ENCODE data around the gene C1QTNF8.

Gene C1QTNF8

GRCh38 chr16:1117176-1117900 lies 21.3 kb upstream of the C1QTNF8 start:
- Histone ChIP-seq H3K79me2 (ENCODE audit: insufficient read depth, low read depth) (no peaks in the 10 kb centered on the region), H3K36me3 (ENCODE audit: insufficient read depth) (no peaks in the 10 kb centered on the region), H3K9ac (no peak overlapping the region), H3K4me3 (IDR thresholded peaks at IDR 0.05; ENCODE audit: insufficient read depth, low read depth, low read length) (no peak overlapping the region), H3K27ac (no peak overlapping the region), H3K27me3 (ENCODE audit: insufficient read depth, low read depth) (peaks cover 92% of the 10 kb centered on the region), H3K4me1 (ENCODE audit: low read depth, poor library complexity, severe bottlenecking) (peaks cover 10% of the 10 kb centered on the region), H2AFZ (ENCODE audit: low read depth) (no peak overlapping the region), H4K20me1 (ENCODE audit: insufficient read depth) (no peaks in the 10 kb centered on the region), H3K4me2 (no peak overlapping the region)
- TF ChIP-seq CTCF (conservative IDR thresholded peaks at IDR 0.05; ENCODE audit: low read depth, low read length) = no peak

GRCh38 chr16:1116693-1117077 lies 20.6 kb upstream of the C1QTNF8 start:
- Histone ChIP-seq H3K4me2 (no peak overlapping the region), H3K4me1 (ENCODE audit: low read depth, poor library complexity, severe bottlenecking) (peaks cover 10% of the 10 kb centered on the region), H2AFZ (ENCODE audit: low read depth) (no peak overlapping the region), H3K79me2 (ENCODE audit: insufficient read depth, low read depth) (no peaks in the 10 kb centered on the region), H3K36me3 (ENCODE audit: insufficient read depth) (no peaks in the 10 kb centered on the region), H3K27me3 (ENCODE audit: insufficient read depth, low read depth) (peaks cover 92% of the 10 kb centered on the region), H3K9ac (no peak overlapping the region), H4K20me1 (ENCODE audit: insufficient read depth) (no peaks in the 10 kb centered on the region), H3K4me3 (IDR thresholded peaks at IDR 0.05; ENCODE audit: insufficient read depth, low read depth, low read length) (no peak overlapping the region), H3K27ac (no peak overlapping the region)
- TF ChIP-seq CTCF (conservative IDR thresholded peaks at IDR 0.05; ENCODE audit: low read depth, low read length) = no peak

GRCh38 chr16:1113889-1114526 lies 18.0 kb upstream of the C1QTNF8 start:
- Histone ChIP-seq H3K4me1 (ENCODE audit: low read depth, poor library complexity, severe bottlenecking) (no peaks in the 10 kb centered on the region), H3K27me3 (ENCODE audit: insufficient read depth, low read depth) (peaks cover 92% of the 10 kb centered on the region), H3K36me3 (ENCODE audit: insufficient read depth) (no peaks in the 10 kb centered on the region), H2AFZ (ENCODE audit: low read depth) (no peak overlapping the region), H4K20me1 (ENCODE audit: insufficient read depth) (no peaks in the 10 kb centered on the region), H3K27ac (no peak overlapping the region), H3K9ac (no peak overlapping the region), H3K4me2 (no peak overlapping the region), H3K4me3 (IDR thresholded peaks at IDR 0.05; ENCODE audit: insufficient read depth, low read depth, low read length) (no peak overlapping the region), H3K79me2 (ENCODE audit: insufficient read depth, low read depth) (no peaks in the 10 kb centered on the region)
- TF ChIP-seq CTCF (conservative IDR thresholded peaks at IDR 0.05; ENCODE audit: low read depth, low read length) = no peak

- no peaks in the 10 kb centered on the region for H4K20me1 ChIP-seq (ENCODE audit: insufficient read depth)
- H3K27me3 ChIP-seq (ENCODE audit: insufficient read depth, low read depth) = peaks cover 92% of the 10 kb centered on the region
Measured at GRCh38 chr16:1113489-1113888, 17.4 kb upstream of the C1QTNF8 start.

More at GRCh38 chr16:1113489-1113888, 17.4 kb upstream of the C1QTNF8 start:
- no peak overlapping the region for H3K27ac ChIP-seq
- H3K4me2 ChIP-seq = no peak overlapping the region
- no peak overlapping the region for H2AFZ ChIP-seq (ENCODE audit: low read depth)
- H3K36me3 ChIP-seq (ENCODE audit: insufficient read depth) = no peaks in the 10 kb centered on the region
- no peak for TF ChIP-seq CTCF (conservative IDR thresholded peaks at IDR 0.05; ENCODE audit: low read depth, low read length)
- no peaks in the 10 kb centered on the region for H3K4me1 ChIP-seq (ENCODE audit: low read depth, poor library complexity, severe bottlenecking)
- no peak overlapping the region for H3K4me3 ChIP-seq (IDR thresholded peaks at IDR 0.05; ENCODE audit: insufficient read depth, low read depth, low read length)
- no peak overlapping the region for H3K9ac ChIP-seq
- H3K79me2 ChIP-seq (ENCODE audit: insufficient read depth, low read depth) = no peaks in the 10 kb centered on the region

Data from KMS-11 (cell line).